Mesodermal cell (in vitro differentiated cells): ENCODE data around the gene SLC30A2. TPM values are rescaled to one million over a fixed set of nuclear protein-coding genes. Genes with fewer than 3 reads are reported as not detected.
"Not testable (repeated sequence)": the region's sequence is repeated elsewhere in the genome, so short reads cannot be mapped to it uniquely, and the experiment has no call there.

ENCODE experiments used
- H3K27ac ChIP-seq: 2 replicates; pipeline ENCODE4 v1.7.0; 2013; ENCODE audit warnings: mild to moderate bottlenecking, low read depth, low read length, moderate library complexity; ENCODE audit not compliant: severe bottlenecking
- H3K36me3 ChIP-seq: 2 replicates; pipeline ENCODE4 v1.7.1; 2013; ENCODE audit warnings: mild to moderate bottlenecking, low read length, moderate library complexity; ENCODE audit not compliant: control insufficient read depth, insufficient read depth
- H3K4me1 ChIP-seq: one replicate; pipeline ENCODE4 v1.7.1; 2013; ENCODE audit warnings: mild to moderate bottlenecking, low read length; ENCODE audit not compliant: insufficient read depth, control insufficient read depth, poor library complexity, severe bottlenecking
- H3K4me3 ChIP-seq: 2 replicates; pipeline ENCODE4 v1.7.0; 2013; ENCODE audit warnings: low read length, control low read depth, mild to moderate bottlenecking; ENCODE audit not compliant: insufficient read depth, poor library complexity, severe bottlenecking; ENCODE audit errors: extremely low read depth
- H3K9me3 ChIP-seq: 2 replicates; pipeline ENCODE4 v1.7.1; 2013; ENCODE audit warnings: mild to moderate bottlenecking, low read length, moderate library complexity; ENCODE audit not compliant: control insufficient read depth
- WGBS, 2 experiments: methylation state at CpG; one replicate each; pipeline ENCODE4 v1.1.5; 2013; ENCODE audit warnings: missing lambda C conversion rate in 2 of 2; ENCODE audit not compliant: insufficient coverage in 2 of 2; 5-methylcytosine and 5-hydroxymethylcytosine counted together
- polyA plus RNA-seq, 2 experiments: library from polyadenylated mRNA; stranded (reverse); fragments of 50-300 nt; gene quantifications; one replicate each; pipeline ENCODE4 v1.2.3, GENCODE V29; 2013

The SLC30A2 gene, protein sequence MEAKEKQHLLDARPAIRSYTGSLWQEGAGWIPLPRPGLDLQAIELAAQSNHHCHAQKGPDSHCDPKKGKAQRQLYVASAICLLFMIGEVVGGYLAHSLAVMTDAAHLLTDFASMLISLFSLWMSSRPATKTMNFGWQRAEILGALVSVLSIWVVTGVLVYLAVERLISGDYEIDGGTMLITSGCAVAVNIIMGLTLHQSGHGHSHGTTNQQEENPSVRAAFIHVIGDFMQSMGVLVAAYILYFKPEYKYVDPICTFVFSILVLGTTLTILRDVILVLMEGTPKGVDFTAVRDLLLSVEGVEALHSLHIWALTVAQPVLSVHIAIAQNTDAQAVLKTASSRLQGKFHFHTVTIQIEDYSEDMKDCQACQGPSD
- not detected for polyA plus RNA-seq (2013, experiment 1 of 2)
- not detected for polyA plus RNA-seq (2013, experiment 2 of 2)

- H3K4me3 ChIP-seq, result peak within 1 kb of the TSS; percentile 14
- no peaks in the 10 kb centered on the region for H3K9me3 ChIP-seq
- 1 to 3% methylated on average over 35 to 36 of the region's 62 CpGs for WGBS, 2 experiments
These were observed at the start of gene SLC30A2 for GRCh38 chr1:26045722-26046245. Gene SLC30A2 (minus strand): TSS chr1:26046118. CDS start chr1:26045896, 222 bp downstream.

GRCh38 chr1:26094677-26095383, 48.9 kb upstream of the SLC30A2 start:
- Histone ChIP-seq H3K27ac (peak overlapping the region; percentile 6), H3K4me3 (no peak overlapping the region), H3K36me3 (no peaks in the 10 kb centered on the region), H3K4me1 (peaks cover 23% of the 10 kb centered on the region), H3K9me3 (no peaks in the 10 kb centered on the region)
- 17 to 42% methylated on average over 7 to 9 of the region's 17 CpGs for WGBS, 2 experiments

More at GRCh38 chr1:26045722-26046245, at the start of gene SLC30A2:
- no peak within 1 kb of the TSS for H3K27ac ChIP-seq
- H3K36me3 ChIP-seq, result no peaks in the 10 kb centered on the region
- peaks cover 12% of the 10 kb centered on the region for H3K4me1 ChIP-seq

- H3K36me3 ChIP-seq, result no peaks in the 10 kb centered on the region
- peak overlapping the region; percentile 6 for H3K27ac ChIP-seq
- H3K9me3 ChIP-seq, result no peaks in the 10 kb centered on the region
- WGBS, 2 experiments, result 16 to 23% methylated on average over 3 of the region's 11 CpGs
- H3K4me3 ChIP-seq, result no peak overlapping the region
- H3K4me1 ChIP-seq, result peaks cover 23% of the 10 kb centered on the region
These were observed 48.3 kb upstream of the SLC30A2 start for GRCh38 chr1:26094076-26094669.

- not testable (repeated sequence) for H3K9me3 ChIP-seq, H3K27ac ChIP-seq, H3K4me3 ChIP-seq, H3K36me3 ChIP-seq
- H3K4me1 ChIP-seq, result peaks cover 23% of the 10 kb centered on the region
- 50 to 63% methylated on average over 1 to 4 of the region's 6 CpGs for WGBS, 2 experiments
These were observed 47.7 kb upstream of the SLC30A2 start for GRCh38 chr1:26093569-26093968.

DNA sequence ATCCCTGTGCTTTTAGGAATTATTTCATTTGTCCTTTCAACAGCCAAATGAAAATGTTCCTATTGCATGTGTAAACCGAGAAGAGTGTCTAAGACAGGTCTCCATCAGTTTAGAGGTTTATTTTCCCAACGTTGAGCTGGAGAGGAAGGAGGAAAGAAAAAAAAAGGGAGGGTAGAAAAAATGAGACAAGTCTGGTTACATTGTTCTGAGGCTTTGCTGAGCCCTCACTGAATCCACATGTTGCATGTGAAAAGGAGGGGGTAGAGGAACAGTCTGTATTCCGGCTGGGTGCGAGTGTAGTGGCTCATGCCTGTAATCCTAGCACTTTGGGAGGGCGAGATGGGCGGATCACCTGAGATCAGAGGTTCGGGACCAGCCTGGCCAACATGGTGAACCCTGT, 46.5 kb upstream of the SLC30A2 start:
- Histone ChIP-seq H3K27ac (no peak overlapping the region), H3K36me3 (no peaks in the 10 kb centered on the region), H3K9me3 (no peaks in the 10 kb centered on the region), H3K4me3 (no peak overlapping the region), H3K4me1 (peaks cover 19% of the 10 kb centered on the region)
- 78 to 80% methylated on average over 4 of the region's 7 CpGs for WGBS, 2 experiments

- H3K36me3 ChIP-seq, result no peaks in the 10 kb centered on the region
- no peak overlapping the region for H3K4me3 ChIP-seq
- no peaks in the 10 kb centered on the region for H3K9me3 ChIP-seq
- H3K27ac ChIP-seq, result no peak overlapping the region
- peaks cover 13% of the 10 kb centered on the region for H3K4me1 ChIP-seq
- 88 to 97% methylated on average over 3 of the region's 3 CpGs for WGBS, 2 experiments
These were observed 45.0 kb upstream of the SLC30A2 start for GRCh38 chr1:26090893-26091292.

- Histone ChIP-seq H3K36me3 (no peaks in the 10 kb centered on the region), H3K9me3 (no peaks in the 10 kb centered on the region), H3K4me3 (no peak overlapping the region), H3K4me1 (peaks cover 8% of the 10 kb centered on the region), H3K27ac (no peak overlapping the region)
- WGBS, 2 experiments, result no CpG with 5 or more reads among the region's 3 CpGs
These were observed 43.2 kb upstream of the SLC30A2 start for GRCh38 chr1:26089125-26089524.

DNA sequence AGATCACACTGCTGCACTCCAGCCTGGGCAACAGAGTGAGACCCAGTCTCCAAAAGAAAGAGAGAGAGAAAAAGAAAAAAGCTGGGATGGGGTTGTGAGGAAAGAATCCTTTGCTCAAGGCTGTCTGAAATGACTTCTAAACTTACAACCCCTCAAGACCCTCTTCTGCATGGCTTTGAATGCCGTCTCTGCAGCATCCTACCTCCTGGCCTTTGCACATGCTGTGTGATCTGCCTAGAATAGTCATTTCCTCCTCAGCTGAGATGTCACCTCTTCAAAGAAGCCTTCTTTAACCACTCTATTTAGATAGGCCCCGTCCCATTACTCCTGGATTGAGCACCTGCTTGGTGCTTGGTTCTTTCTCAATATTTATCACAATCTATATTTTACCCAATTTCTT, 38.9 kb upstream of the SLC30A2 start:
- 85 to 100% methylated on average over 2 of the region's 2 CpGs for WGBS, 2 experiments
- Histone ChIP-seq H3K27ac (no peak overlapping the region), H3K4me1 (no peaks in the 10 kb centered on the region), H3K9me3 (no peaks in the 10 kb centered on the region), H3K36me3 (no peaks in the 10 kb centered on the region), H3K4me3 (no peak overlapping the region)

- Histone ChIP-seq H3K4me1 (no peaks in the 10 kb centered on the region), H3K4me3 (no peak overlapping the region), H3K36me3 (no peaks in the 10 kb centered on the region), H3K27ac (no peak overlapping the region), H3K9me3 (no peaks in the 10 kb centered on the region)
- 70 to 90% methylated on average over 2 of the region's 2 CpGs for WGBS, 2 experiments
These were observed 38.2 kb upstream of the SLC30A2 start for GRCh38 chr1:26084091-26084561.

GRCh38 chr1:26083208-26083607, 37.3 kb upstream of the SLC30A2 start:
- Histone ChIP-seq H3K36me3 (no peaks in the 10 kb centered on the region), H3K9me3 (no peaks in the 10 kb centered on the region), H3K27ac (no peak overlapping the region), H3K4me3 (no peak overlapping the region), H3K4me1 (no peaks in the 10 kb centered on the region)
- WGBS, 2 experiments, result 80 to 86% methylated on average over 4 to 5 of the region's 5 CpGs
